Measurements from ENCODE around the gene CCL16. TPM values are rescaled to one million over a fixed set of nuclear protein-coding genes. Genes with fewer than 3 reads are reported as not detected.

Gene CCL16
- total and polyA plus RNA-seq, 2 of the 8 experiments (the other 6 are each of a cell fraction or from before 2014, with no cell fraction given) = not detected

GRCh38 chr17:35944151-35944550 lies 37.1 kb downstream of the CCL16 start:
- H3K9me3 ChIP-seq (ENCODE audit: insufficient read depth in 2 of 2, low read depth in 1 of 2, low read length in 1 of 2) = no peaks in the 10 kb centered on the region
- H3K56ac ChIP-seq (replicated peaks; ENCODE audit: insufficient read length, low read depth, low read length) = no peak overlapping the region
- H2BK15ac ChIP-seq (ENCODE audit: low read length) = no peak overlapping the region
- TF ChIP-seq GABPA (IDR thresholded peaks at IDR 0.05; ENCODE audit: borderline replicate concordance, insufficient read depth, low read length) = no peak
- TF ChIP-seq FOSL1 (IDR thresholded peaks at IDR 0.05; ENCODE audit: insufficient read depth, low read depth, low read length) = no peak
- no peak for TF ChIP-seq RBBP5 (IDR thresholded peaks at IDR 0.05; ENCODE audit: borderline replicate concordance, low read depth, low read length)
- no peak for TF ChIP-seq JUN (IDR thresholded peaks at IDR 0.05; ENCODE audit: low read depth, low read length)
- TF ChIP-seq POLR2A (IDR thresholded peaks at IDR 0.05; ENCODE audit: control extremely low read depth in 1 of 2, low read depth in 2 of 2, low read length in 2 of 2) = no peak
- H3K9ac ChIP-seq (replicated peaks in 1 of 4; ENCODE audit: extremely low read depth in 1 of 4, low read depth in 3 of 4, low read length in 3 of 4) = no peak overlapping the region
- no peak overlapping the region for H3K4ac ChIP-seq (replicated peaks; ENCODE audit: insufficient read length, low read depth, low read length)
- no peak overlapping the region for H3K4me2 ChIP-seq (ENCODE audit: insufficient read depth in 1 of 2, low read depth in 2 of 2, low read length in 2 of 2)
- no peak overlapping the region for H4K91ac ChIP-seq (replicated peaks; ENCODE audit: insufficient read length, low read length)
- FAIRE-seq (no peak), DNase-seq (ENCODE audit: low read depth in 1 of 2, low spot score in 2 of 2) (no peak)
- CTCF ChIA-PET (ENCODE audit: partially characterized antibody) = no interaction called here
- H3K23ac ChIP-seq (ENCODE audit: insufficient read length) = no peak overlapping the region
- no peak overlapping the region for H3K4me3 ChIP-seq (ENCODE audit: extremely low read depth in 1 of 4, insufficient read depth in 2 of 4, low read depth in 3 of 4, low read length in 4 of 4)
- H4K5ac ChIP-seq (ENCODE audit: insufficient read length, low read depth, low read length) = no peak overlapping the region
- H2BK5ac ChIP-seq (ENCODE audit: low read depth, low read length) = no peak overlapping the region
- POLR2A ChIA-PET (ENCODE audit: partially characterized antibody) = no interaction called here
- no peak overlapping the region for H2BK20ac ChIP-seq (ENCODE audit: low read length)
- H3K27ac ChIP-seq (ENCODE audit: low read depth, low read length) = no peak overlapping the region
- H3K36me3 ChIP-seq (ENCODE audit: control insufficient read depth in 2 of 4, insufficient read depth in 4 of 4, low read length in 3 of 4) = no peaks in the 10 kb centered on the region
- no peak overlapping the region for H4K8ac ChIP-seq (ENCODE audit: extremely low read depth, insufficient read depth, low read length)
- no peak overlapping the region; the same call in 1 of the 2 replicates for H2AFZ ChIP-seq (ENCODE audit: low read length)
- no peaks in the 10 kb centered on the region for H4K20me1 ChIP-seq (replicated peaks in 1 of 2; ENCODE audit: control insufficient read depth in 1 of 2, insufficient read depth in 2 of 2, low read length in 2 of 2)
- H3K79me1 ChIP-seq (ENCODE audit: low read depth, low read length) = no peaks in the 10 kb centered on the region
- H3K18ac ChIP-seq (ENCODE audit: extremely low read depth, low read length) = no peak overlapping the region
- H3K79me2 ChIP-seq (ENCODE audit: control insufficient read depth in 1 of 2, insufficient read depth in 2 of 2, low read length in 2 of 2) = no peaks in the 10 kb centered on the region
- 79% methylated on average over 4 of the region's 4 CpGs; no CpG with 5 or more reads in 1 of the 2 experiments for WGBS, 2 experiments (ENCODE audit: extremely low coverage in 1 of 2, insufficient coverage in 1 of 2, insufficient read length in 1 of 2, insufficient replicate concordance in 2 of 2, low coverage in 1 of 2, low lambda C conversion rate in 2 of 2, missing lambda C conversion rate in 1 of 2)
- H2BK12ac ChIP-seq (ENCODE audit: low read depth, low read length) = no peak overlapping the region
- no peak overlapping the region for H2AK5ac ChIP-seq (ENCODE audit: low read depth, low read length)
- H3K27me3 ChIP-seq (replicated peaks in 1 of 4; ENCODE audit: control insufficient read depth in 3 of 4, extremely low read depth in 1 of 4, insufficient read depth in 3 of 4, low read length in 3 of 4) = no peaks in the 10 kb centered on the region
- H3K14ac ChIP-seq (ENCODE audit: insufficient read length) = no peak overlapping the region
- no peaks in the 10 kb centered on the region for H3K23me2 ChIP-seq (ENCODE audit: low read depth, low read length)
- H2BK120ac ChIP-seq (replicated peaks; ENCODE audit: low read depth, low read length) = no peak overlapping the region
- H3K4me1 ChIP-seq (replicated peaks in 1 of 4; ENCODE audit: control insufficient read depth in 3 of 4, insufficient read depth in 4 of 4, low read length in 3 of 4) = no peaks in the 10 kb centered on the region

Measured in H1 (cell line).